Loucy (cell line): ENCODE results near the gene SEMA3A.

Experiments
- H2AFZ ChIP-seq: fragments of 200-600 bp; sonication (generic); 2 replicates; pipeline ENCODE4 v1.6.0; 2016; ENCODE audit warnings: antibody characterized with exemption, mild to moderate bottlenecking, low read length, moderate library complexity
- H3F3A ChIP-seq: fragments of 200-600 bp; 2 replicates; pipeline ENCODE4 v1.6.0; 2016; ENCODE audit warnings: antibody characterized with exemption, low read depth, mild to moderate bottlenecking
- H3K27me3 ChIP-seq: fragments of 200-600 bp; sonication (generic); 2 replicates; pipeline ENCODE4 v1.6.1; 2014; ENCODE audit warnings: low read length, mild to moderate bottlenecking; ENCODE audit not compliant: insufficient read depth, poor library complexity, severe bottlenecking
- H3K36me3 ChIP-seq: fragments of 200-600 bp; sonication (generic); 2 replicates; pipeline ENCODE4 v1.6.1; 2016; ENCODE audit warnings: low read length; ENCODE audit not compliant: insufficient read depth
- H3K4me1 ChIP-seq: fragments of 200-600 bp; sonication (generic); 2 replicates; pipeline ENCODE4 v1.5.1; 2014; ENCODE audit warnings: low read length, mild to moderate bottlenecking; ENCODE audit not compliant: insufficient read depth, poor library complexity, severe bottlenecking
- H3K4me2 ChIP-seq: fragments of 200-600 bp; sonication (generic); 2 replicates; pipeline ENCODE4 v1.6.0; 2014; ENCODE audit warnings: antibody characterized with exemption, low read length, low read depth, mild to moderate bottlenecking; ENCODE audit not compliant: poor library complexity, severe bottlenecking
- H3K4me3 ChIP-seq: fragments of 200-600 bp; sonication (generic); 2 replicates; pipeline ENCODE4 v1.5.1; 2014; ENCODE audit warnings: low read length, mild to moderate bottlenecking, mixed read lengths; ENCODE audit not compliant: poor library complexity, severe bottlenecking
- H3K79me2 ChIP-seq: fragments of 200-600 bp; sonication (generic); 2 replicates; pipeline ENCODE4 v1.6.1; 2014; ENCODE audit warnings: low read length; ENCODE audit not compliant: insufficient read depth
- H3K9ac ChIP-seq: fragments of 200-600 bp; sonication (generic); 2 replicates; pipeline ENCODE4 v1.6.0; 2014; ENCODE audit warnings: mild to moderate bottlenecking, low read depth, low read length, moderate library complexity; ENCODE audit not compliant: poor library complexity, severe bottlenecking
- H3K9me2 ChIP-seq: fragments of 200-600 bp; sonication (generic); replicated peaks from 2 replicates; pipeline ENCODE4 v1.6.1; 2016; ENCODE audit warnings: low read depth, low read length, mixed read lengths
- H3K9me3 ChIP-seq: fragments of 200-600 bp; sonication (generic); 2 replicates; pipeline ENCODE4 v1.6.1; 2014; ENCODE audit warnings: mild to moderate bottlenecking, antibody characterized with exemption, low read length, low read depth; ENCODE audit not compliant: insufficient read depth
- H4K20me1 ChIP-seq: fragments of 200-600 bp; sonication (generic); 2 replicates; pipeline ENCODE4 v1.6.0; 2014; ENCODE audit warnings: antibody characterized with exemption, low read length, mild to moderate bottlenecking; ENCODE audit not compliant: insufficient read depth, poor library complexity, severe bottlenecking
- EZH2phosphoT487 ChIP-seq: fragments of 200-600 bp; IDR thresholded peaks from 2 replicates; pipeline ENCODE4 v1.6.1; 2018; ENCODE audit warnings: antibody characterized with exemption, mild to moderate bottlenecking, moderate library complexity, borderline replicate concordance
- TF ChIP-seq, protein P1 (sequence below): fragments of 200-600 bp; sonication (generic); conservative IDR thresholded peaks from 2 replicates; pipeline ENCODE4 v1.5.1; 2014; ENCODE audit warnings: mild to moderate bottlenecking, antibody characterized with exemption, low read length

SEMA3A gene

DNA sequence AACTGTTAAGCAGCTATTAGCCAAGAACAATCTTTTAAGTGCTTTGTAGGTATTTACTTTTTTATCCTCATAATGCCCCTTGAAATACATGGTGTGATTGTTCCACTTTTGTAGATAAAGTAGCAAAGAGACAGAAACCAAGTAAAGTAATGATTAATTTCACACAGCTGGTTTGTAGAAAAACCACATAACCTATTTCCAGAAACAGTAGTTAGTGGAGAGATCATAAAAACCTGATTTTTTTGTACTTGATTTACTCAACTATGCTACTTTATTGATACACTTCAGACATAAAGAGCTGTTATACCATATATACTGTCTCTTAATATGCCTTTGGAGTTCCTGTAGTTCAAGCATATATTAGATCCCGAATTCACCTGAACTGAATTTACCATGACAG, 118.4 kb downstream of the SEMA3A start:
- Histone ChIP-seq H3K79me2 (no peaks in the 10 kb centered on the region), H3K4me1 (no peaks in the 10 kb centered on the region), H3K4me3 (no peak overlapping the region), H2AFZ (no peak overlapping the region), H3F3A (no peaks in the 10 kb centered on the region), H3K27me3 (no peaks in the 10 kb centered on the region), H4K20me1 (no peaks in the 10 kb centered on the region), H3K9ac (no peak overlapping the region), H3K36me3 (no peaks in the 10 kb centered on the region), H3K9me2 (no peaks in the 10 kb centered on the region), H3K9me3 (no peaks in the 10 kb centered on the region), H3K4me2 (no peak overlapping the region)
- TF ChIP-seq, protein P1, sequence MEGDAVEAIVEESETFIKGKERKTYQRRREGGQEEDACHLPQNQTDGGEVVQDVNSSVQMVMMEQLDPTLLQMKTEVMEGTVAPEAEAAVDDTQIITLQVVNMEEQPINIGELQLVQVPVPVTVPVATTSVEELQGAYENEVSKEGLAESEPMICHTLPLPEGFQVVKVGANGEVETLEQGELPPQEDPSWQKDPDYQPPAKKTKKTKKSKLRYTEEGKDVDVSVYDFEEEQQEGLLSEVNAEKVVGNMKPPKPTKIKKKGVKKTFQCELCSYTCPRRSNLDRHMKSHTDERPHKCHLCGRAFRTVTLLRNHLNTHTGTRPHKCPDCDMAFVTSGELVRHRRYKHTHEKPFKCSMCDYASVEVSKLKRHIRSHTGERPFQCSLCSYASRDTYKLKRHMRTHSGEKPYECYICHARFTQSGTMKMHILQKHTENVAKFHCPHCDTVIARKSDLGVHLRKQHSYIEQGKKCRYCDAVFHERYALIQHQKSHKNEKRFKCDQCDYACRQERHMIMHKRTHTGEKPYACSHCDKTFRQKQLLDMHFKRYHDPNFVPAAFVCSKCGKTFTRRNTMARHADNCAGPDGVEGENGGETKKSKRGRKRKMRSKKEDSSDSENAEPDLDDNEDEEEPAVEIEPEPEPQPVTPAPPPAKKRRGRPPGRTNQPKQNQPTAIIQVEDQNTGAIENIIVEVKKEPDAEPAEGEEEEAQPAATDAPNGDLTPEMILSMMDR, result no peak
- no peak for TF ChIP-seq EZH2phosphoT487

DNA sequence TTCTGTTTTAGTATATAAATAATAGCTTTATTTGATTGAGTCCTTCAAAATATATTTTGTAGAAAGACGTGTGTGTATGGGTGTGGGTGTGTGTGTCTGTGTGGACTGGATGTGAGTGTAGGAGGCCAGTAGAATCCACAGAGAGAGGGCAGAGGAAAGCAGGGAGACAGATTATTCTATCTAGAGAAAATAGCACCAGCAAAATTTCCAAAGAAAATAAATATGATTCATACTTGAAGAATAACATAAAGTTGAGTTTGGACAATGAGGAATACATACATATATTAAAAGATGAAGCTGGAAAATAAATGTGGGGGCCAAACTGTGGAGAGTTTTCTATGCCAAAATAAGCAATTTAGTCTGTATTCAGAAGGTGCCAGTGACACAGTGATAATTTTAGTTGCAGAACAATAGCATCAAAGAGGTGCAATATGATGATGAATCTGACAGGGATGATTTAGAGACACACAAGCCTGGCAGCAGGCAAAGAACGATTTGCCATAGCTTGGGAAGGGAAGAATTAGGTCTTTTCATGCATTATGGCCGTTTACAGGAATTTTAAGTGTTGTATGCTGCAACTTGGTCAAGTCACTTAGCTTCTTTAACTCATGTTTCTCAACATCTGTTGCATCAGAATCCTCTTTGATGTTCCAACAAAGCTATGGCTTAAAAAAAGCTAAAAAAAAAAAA, 121.3 kb downstream of the SEMA3A start:
- Histone ChIP-seq H4K20me1 (no peaks in the 10 kb centered on the region), H3K9me3 (no peaks in the 10 kb centered on the region), H3F3A (no peaks in the 10 kb centered on the region), H3K9me2 (no peaks in the 10 kb centered on the region), H3K79me2 (no peaks in the 10 kb centered on the region), H2AFZ (no peak overlapping the region), H3K4me3 (no peak overlapping the region), H3K9ac (no peak overlapping the region), H3K4me1 (peaks cover 14% of the 10 kb centered on the region), H3K27me3 (no peaks in the 10 kb centered on the region), H3K4me2 (no peak overlapping the region), H3K36me3 (no peaks in the 10 kb centered on the region)
- TF ChIP-seq, protein P1, result no peak
- TF ChIP-seq EZH2phosphoT487, result no peak

DNA sequence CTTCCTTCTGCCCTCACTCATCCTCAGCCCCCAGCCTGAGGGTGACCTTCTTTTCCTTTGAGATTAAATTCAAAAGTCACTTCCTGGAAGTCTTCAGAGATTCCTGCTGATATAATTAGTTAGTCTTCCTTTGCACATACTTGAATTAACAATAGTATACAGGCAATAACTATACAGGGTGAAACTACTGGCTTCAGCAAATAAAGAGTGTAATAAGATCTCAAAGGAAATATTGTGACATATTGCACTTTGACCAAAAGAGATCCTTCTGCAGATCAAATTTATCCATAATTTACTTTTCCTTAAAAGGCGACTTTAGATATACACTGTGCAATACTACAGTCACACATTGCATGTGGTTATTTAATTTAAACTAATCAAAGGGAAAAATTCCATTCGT, 123.8 kb downstream of the SEMA3A start:
- Histone ChIP-seq H2AFZ (no peak overlapping the region), H3K4me1 (peaks cover 14% of the 10 kb centered on the region), H3K9ac (no peak overlapping the region), H3K79me2 (no peaks in the 10 kb centered on the region), H4K20me1 (no peaks in the 10 kb centered on the region), H3K9me2 (no peaks in the 10 kb centered on the region), H3K4me2 (no peak overlapping the region), H3K9me3 (no peaks in the 10 kb centered on the region), H3F3A (no peaks in the 10 kb centered on the region), H3K4me3 (no peak overlapping the region), H3K36me3 (no peaks in the 10 kb centered on the region), H3K27me3 (no peaks in the 10 kb centered on the region)
- TF ChIP-seq, protein P1, result no peak
- TF ChIP-seq EZH2phosphoT487, result no peak
